HG03159 (cell line): Measurements from ENCODE around the gene PEF1.

Source experiments
- ATAC-seq: cut with Tn5 transposase; IDR thresholded peaks from one replicate; pipeline ENCODE4 v1.9.1; 2021; ENCODE audit warnings: mild to moderate bottlenecking, moderate library complexity; ENCODE audit not compliant: unreplicated experiment

The PEF1 gene

GRCh38 chr1:31633117-31633516, 11.6 kb downstream of the PEF1 start:
- no peak for ATAC-seq

GRCh38 chr1:31632649-31633048, 12.0 kb downstream of the PEF1 start:
- ATAC-seq: no peak

DNA sequence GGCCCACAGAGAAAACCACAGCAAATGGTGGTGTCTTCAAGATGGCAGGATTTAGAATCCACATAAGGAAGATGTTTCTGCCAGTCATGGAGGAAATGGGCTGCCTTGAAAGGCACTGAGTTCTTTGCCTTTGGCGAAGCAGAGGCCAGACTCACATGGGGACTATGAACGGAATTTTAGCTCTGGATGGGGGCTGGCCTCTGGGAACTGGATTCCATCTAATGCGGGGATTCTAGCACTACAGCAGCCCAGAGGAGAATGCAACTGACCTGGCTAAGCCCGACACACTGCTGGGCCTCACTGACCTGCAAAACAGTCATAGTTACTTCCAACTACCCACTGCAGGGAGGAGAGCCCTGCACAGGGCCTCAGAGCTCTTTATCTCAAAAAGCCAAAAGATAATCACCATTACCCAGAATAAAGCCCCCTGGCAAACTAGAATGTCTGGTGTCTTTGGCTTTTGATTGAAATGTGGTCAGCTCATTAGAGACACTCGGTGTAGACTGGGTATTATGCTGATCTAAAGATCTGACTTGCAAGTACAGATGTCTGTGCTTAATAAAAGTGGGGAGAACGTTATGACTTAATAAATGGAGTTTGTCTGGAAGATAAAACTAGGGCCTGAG, 15.6 kb downstream of the PEF1 start:
- no peak for ATAC-seq

- no peak for ATAC-seq
Measured at GRCh38 chr1:31627930-31628559, 16.6 kb downstream of the PEF1 start.

GRCh38 chr1:31627301-31627929, 17.3 kb downstream of the PEF1 start:
- no peak for ATAC-seq

- ATAC-seq: no peak
Measured at GRCh38 chr1:31626223-31627207, 18.2 kb downstream of the PEF1 start.

- no peak for ATAC-seq
Measured at GRCh38 chr1:31625561-31626222, 19.0 kb downstream of the PEF1 start.

GRCh38 chr1:31624731-31625514, 19.8 kb downstream of the PEF1 start:
- ATAC-seq: no peak

DNA sequence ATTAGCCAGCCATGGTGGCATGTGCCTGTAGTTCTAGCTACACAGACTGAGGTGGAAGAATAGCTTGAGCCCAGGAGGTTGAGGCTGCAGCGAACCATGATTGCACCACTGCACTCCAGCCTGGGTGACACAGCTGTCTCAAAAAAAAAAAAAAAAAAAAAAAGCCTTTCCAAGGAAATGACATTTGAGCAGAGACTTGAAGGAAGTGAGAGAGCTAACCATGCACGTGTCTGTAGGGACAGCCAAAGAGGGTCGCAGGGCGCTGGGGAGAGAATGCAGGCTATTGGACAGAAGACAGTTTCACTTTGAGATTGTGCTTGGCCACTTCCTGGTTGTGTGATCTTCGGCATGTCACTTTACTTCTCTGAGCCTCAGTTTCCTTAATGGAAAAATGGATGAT, 20.4 kb downstream of the PEF1 start:
- ATAC-seq: no peak

DNA sequence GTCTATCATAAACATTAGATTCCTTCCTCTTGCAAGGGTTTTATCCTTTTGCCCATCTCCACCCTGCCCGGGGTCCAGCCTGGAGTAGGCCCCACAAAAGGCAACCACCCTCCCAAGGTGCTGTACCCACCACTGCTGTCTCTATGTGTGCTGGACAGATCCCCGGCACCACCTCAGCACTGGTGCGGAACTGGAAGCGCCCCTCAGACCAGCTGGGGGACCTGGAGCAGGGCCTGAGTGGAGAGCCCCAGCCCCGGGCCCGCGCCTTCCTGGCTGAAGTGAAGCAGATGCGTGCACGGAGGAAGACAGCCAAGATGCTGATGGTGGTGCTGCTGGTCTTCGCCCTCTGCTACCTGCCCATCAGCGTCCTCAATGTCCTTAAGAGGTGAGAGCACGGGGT, 21.3 kb downstream of the PEF1 start:
- ATAC-seq: no peak

DNA sequence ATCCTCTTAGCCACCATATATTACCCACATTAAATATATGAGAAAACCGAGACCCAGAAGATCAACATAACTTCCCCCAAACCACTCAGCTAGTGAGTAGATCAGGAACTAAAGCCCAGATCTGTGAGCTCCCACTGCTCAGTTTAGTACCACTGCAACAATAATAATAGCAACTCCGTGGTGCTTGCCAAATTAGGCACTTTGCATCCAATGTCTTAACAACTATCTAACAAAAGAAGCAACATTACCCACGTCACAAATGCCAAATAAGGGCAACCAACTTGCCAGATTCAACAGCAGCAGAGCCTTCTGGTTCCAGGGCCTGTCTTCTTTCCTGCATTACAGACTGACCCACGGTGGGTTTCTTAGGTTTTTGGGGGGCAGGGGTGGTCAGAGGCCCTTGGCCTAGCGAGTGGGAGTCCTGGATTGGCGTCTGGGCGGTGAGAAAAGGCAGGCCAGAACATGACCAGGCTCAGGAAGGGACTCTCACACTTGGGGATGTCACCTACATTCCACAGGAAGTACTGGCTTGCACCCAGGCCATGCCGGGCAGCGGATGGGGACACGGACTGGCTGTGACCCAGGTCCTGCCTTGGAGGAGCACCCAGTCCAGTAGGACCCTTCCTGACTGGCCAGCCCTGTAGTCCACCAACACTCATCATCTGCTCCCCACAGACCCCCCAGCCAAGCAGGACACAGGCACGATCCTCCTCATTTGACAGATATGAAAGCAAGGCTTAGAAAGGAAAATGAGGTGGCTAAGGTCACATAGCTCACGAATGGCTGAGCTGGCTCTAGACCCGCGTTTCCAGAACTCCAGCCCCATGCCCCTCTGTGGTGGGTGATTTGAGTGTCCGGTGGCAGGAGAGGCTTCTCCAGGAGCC, 22.6 kb downstream of the PEF1 start:
- ATAC-seq: no peak

GRCh38 chr1:31621498-31621820, 23.2 kb downstream of the PEF1 start:
- ATAC-seq: no peak

DNA sequence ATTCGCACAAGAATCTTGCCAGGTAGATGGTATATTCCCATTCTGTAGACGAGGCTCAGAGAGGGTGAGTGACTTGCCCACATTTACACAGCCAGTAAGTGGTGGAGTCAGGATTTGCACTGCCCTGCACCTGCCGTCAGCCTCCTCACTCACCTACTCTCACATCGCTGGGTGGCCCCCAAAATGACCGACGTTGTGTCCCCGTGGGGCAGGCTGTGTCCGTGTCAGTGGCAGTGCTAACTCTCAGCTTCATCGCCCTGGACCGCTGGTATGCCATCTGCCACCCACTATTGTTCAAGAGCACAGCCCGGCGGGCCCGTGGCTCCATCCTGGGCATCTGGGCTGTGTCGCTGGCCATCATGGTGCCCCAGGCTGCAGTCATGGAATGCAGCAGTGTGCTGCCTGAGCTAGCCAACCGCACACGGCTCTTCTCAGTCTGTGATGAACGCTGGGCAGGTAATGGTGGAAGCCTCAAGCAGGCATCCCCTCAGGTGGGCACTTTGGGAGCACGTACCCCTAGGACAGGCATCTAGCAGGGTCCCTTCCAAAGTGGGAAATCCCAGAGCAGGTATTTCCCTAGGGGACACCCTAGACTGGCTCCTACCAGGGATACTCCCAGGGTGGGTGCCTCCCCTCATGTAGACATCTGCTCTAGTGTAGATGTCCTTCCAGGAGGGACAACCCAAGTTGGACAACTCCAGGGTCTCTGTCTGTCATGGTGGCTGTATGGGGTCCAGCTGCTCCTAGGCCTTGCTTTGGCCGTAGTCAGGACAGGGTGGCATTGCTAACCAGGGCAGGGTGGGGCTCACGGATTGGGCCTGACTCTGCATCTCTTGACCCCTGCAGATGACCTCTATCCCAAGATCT, 23.8 kb downstream of the PEF1 start:
- ATAC-seq: no peak

- no peak for ATAC-seq
Measured at GRCh38 chr1:31618916-31619846, 25.5 kb downstream of the PEF1 start.

DNA sequence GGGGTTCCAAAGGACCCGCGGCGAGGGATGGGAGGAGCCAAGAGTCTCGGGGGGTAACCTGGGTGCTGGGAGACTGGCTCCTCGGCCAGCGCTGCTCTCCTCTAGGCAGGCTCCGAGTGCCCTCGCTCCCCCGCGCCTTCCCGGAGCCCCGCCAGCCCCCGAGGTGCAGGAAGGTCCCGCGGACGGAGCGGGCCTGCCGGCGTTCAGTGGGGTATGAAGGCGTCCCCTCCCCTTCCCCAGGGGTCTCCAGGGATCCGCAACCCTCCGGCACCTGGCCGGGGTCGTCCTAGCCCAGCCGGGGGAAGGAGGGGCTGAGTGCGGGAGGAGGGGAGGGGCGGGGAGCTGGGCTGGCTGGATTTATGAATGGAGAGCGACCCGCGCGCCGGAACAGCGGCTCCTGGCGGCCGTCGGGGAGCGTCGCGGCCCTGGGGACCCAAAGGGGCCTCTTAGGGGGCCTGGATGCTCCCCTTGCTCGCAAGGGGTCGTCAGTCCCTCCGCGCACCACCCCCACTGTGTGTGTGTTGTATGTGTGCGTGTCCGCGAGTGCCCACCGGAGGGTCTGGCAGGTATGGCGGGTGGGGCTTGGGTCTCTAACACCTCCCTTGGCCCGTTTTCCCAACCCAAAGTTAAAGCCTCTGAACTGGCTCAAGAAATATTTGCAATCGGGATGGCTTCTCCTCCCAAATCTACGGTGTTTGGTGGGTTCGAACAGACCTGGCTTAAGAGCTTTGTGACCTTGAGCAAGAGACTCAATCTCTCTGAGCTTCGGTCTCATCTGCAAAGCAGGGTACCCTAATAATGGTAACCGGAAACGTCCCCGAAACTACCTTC, 26.5 kb downstream of the PEF1 start:
- no peak for ATAC-seq

- ATAC-seq: no peak
Measured at GRCh38 chr1:31617218-31617915, 27.3 kb downstream of the PEF1 start, which contains the start of gene HCRTR1. HCRTR1 (plus strand) TSS chr1:31617689; CDS start chr1:31619193, 1,504 bp downstream.
